HepG2 (cell line): ENCODE data around the gene MAP2K5. TPM values are rescaled to one million over a fixed set of nuclear protein-coding genes. Genes with fewer than 3 reads are reported as not detected.
A peak's percentile ranks its signal among the peaks of the same experiment; 100 is the strongest.

Experiments used
- ASH2L ChIP-seq: fragments of 300-600, 200-600 bp; sonication (generic); IDR thresholded peaks from 2 replicates; pipeline ENCODE4 v1.7.0; 2017; ENCODE audit warnings: low read depth, mild to moderate bottlenecking, moderate library complexity, mixed read lengths, low read length; ENCODE audit not compliant: insufficient read length
- EHMT2 ChIP-seq: fragments of 200-600 bp; sonication (generic); IDR thresholded peaks from 2 replicates; pipeline ENCODE4 v1.7.0; 2017; ENCODE audit warnings: antibody characterized with exemption, low read depth, low read length, borderline replicate concordance
- HNF4A ChIP-seq: sonication (generic); formaldehyde crosslinking; IDR thresholded peaks from 2 replicates; pipeline ENCODE4 v1.4.0; 2020; ENCODE audit warnings: missing genetic modification reagents
- IKZF4 ChIP-seq: sonication (generic); formaldehyde crosslinking; IDR thresholded peaks from 2 replicates; pipeline ENCODE4 v1.5.1; 2020; ENCODE audit warnings: borderline replicate concordance, mild to moderate bottlenecking, low read depth, missing genetic modification reagents; ENCODE audit errors: not compliant biosample characterization
- MEF2D ChIP-seq: sonication (generic); formaldehyde crosslinking; IDR thresholded peaks from 2 replicates; pipeline ENCODE4 v1.5.1; 2020; ENCODE audit warnings: mild to moderate bottlenecking, missing genetic modification reagents
- MIXL1 ChIP-seq: IDR thresholded peaks from 2 replicates; pipeline ENCODE4 v1.6.1; 2016
- MTF2 ChIP-seq: sonication (generic); formaldehyde crosslinking; IDR thresholded peaks from 2 replicates; pipeline ENCODE4 v1.5.0; 2020; ENCODE audit warnings: missing genetic modification reagents, borderline replicate concordance
- NFKB2 ChIP-seq: sonication (generic); formaldehyde crosslinking; IDR thresholded peaks from 2 replicates; pipeline ENCODE4 v1.4.0; 2020; ENCODE audit warnings: missing genetic modification reagents, borderline replicate concordance
- SOX6 ChIP-seq, 2 experiments: fragments of 450-650 bp in 1 of 2; sonication (generic) in 1 of 2; formaldehyde crosslinking in 1 of 2; IDR thresholded peaks; 2 replicates each; pipeline versions ENCODE4 v1.4.0 to v1.6.1; 2017 to 2020; ENCODE audit warnings: antibody characterized with exemption in 1 of 2, mild to moderate bottlenecking in 1 of 2, missing genetic modification reagents in 1 of 2
- ZBTB49 ChIP-seq: sonication (generic); formaldehyde crosslinking; IDR thresholded peaks from 2 replicates; pipeline ENCODE4 v1.4.0; 2020; ENCODE audit warnings: missing genetic modification reagents, borderline replicate concordance
- ZNF441 ChIP-seq: sonication (generic); formaldehyde crosslinking; IDR thresholded peaks from 2 replicates; pipeline ENCODE4 v1.7.0; 2021; ENCODE audit warnings: missing genetic modification reagents, borderline replicate concordance
- polyA plus RNA-seq, 8 experiments: library from polyadenylated mRNA; depleted of rRNA in 3 of 8; stranded (reverse) in 7 of 8; unstranded in 1 of 8; fragments of >200 nt; fragmentation: Illumina TruSeq in 4 of 8; extraction: Trizol in 4 of 8; gene quantifications; 2 replicates each; pipeline versions ENCODE4 v1.2.1 to v1.2.3, GENCODE V29; 2011 to 2016; ENCODE audit warnings: low read depth in 4 of 8, missing spikeins in 1 of 8, mixed read lengths in 1 of 8; ENCODE audit not compliant: insufficient read depth in 1 of 8
- total RNA-seq, 5 experiments: library from RNA; depleted of rRNA; stranded (reverse); fragments of >200 nt; fragmentation: Illumina TruSeq; extraction: Trizol; gene quantifications; 2 replicates each; pipeline ENCODE4 v1.2.3, GENCODE V29; 2016; ENCODE audit warnings: low read depth in 1 of 5
- TF ChIP-seq, protein P1 (sequence below): IDR thresholded peaks from 2 replicates; pipeline ENCODE4 v1.6.1; 2016

Gene MAP2K5
- total and polyA plus RNA-seq, 2 of the 13 experiments (the other 11 are each of a cell fraction or from before 2014, with no cell fraction given) = 4.0 to 4.3 TPM

GRCh38 chr15:67611370-67612369 is 69.2 kb downstream of the MAP2K5 start (continued):
- no peak for TF ChIP-seq MEF2D (CRISPR knock-in tag)
- TF ChIP-seq MIXL1 (CRISPR knock-in tag) = peak; percentile 56; the same call in 1 of the 2 replicates
- TF ChIP-seq NFKB2 (CRISPR knock-in tag) = no peak
- TF ChIP-seq EHMT2 = peak; percentile 57; the same call in 1 of the 2 replicates
- TF ChIP-seq ZBTB49 (CRISPR knock-in tag) = no peak
- no peak for TF ChIP-seq MTF2 (CRISPR knock-in tag)
- peak; percentile 49 for TF ChIP-seq ASH2L
- TF ChIP-seq, protein P1, sequence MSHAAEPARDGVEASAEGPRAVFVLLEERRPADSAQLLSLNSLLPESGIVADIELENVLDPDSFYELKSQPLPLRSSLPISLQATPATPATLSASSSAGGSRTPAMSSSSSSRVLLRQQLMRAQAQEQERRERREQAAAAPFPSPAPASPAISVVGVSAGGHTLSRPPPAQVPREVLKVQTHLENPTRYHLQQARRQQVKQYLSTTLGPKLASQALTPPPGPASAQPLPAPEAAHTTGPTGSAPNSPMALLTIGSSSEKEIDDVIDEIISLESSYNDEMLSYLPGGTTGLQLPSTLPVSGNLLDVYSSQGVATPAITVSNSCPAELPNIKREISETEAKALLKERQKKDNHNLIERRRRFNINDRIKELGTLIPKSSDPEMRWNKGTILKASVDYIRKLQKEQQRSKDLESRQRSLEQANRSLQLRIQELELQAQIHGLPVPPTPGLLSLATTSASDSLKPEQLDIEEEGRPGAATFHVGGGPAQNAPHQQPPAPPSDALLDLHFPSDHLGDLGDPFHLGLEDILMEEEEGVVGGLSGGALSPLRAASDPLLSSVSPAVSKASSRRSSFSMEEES (CRISPR knock-in tag) = peak; percentile 60; the same call in 1 of the 2 replicates
- TF ChIP-seq ZNF441 (CRISPR knock-in tag) = no peak
- no peak for TF ChIP-seq SOX6 (IDR thresholded peaks at IDR 0.05)
- peak; percentile 21; the same call in 1 of the 2 replicates for TF ChIP-seq SOX6 (CRISPR knock-in tag; IDR thresholded peaks at IDR 0.05)
- peak; percentile 61; the same call in 1 of the 2 replicates for TF ChIP-seq HNF4A (CRISPR knock-in tag)
- no peak for TF ChIP-seq IKZF4 (CRISPR knock-in tag)
